Nephron (organoid): ENCODE data around the gene CCDC121.
A peak's percentile ranks its signal among the peaks of the same experiment; 100 is the strongest.

Source experiments
- H3K27ac Mint-ChIP-seq, 3 experiments: 2 replicates each; pipeline ENCODE4 v1.8.0; 2020; ENCODE audit warnings: mixed read lengths in 3 of 3, mild to moderate bottlenecking in 2 of 3, moderate library complexity in 1 of 3
- H3K27me3 Mint-ChIP-seq: 2 replicates; pipeline ENCODE4 v1.8.0; 2021; ENCODE audit warnings: low read depth, mild to moderate bottlenecking, moderate library complexity, mixed read lengths
- H3K36me3 Mint-ChIP-seq: 2 replicates; pipeline ENCODE4 v1.8.0; 2020; ENCODE audit warnings: low read depth, mixed read lengths
- H3K4me1 Mint-ChIP-seq: 2 replicates; pipeline ENCODE4 v1.8.0; 2020; ENCODE audit warnings: mixed read lengths
- H3K4me3 Mint-ChIP-seq, 3 experiments: 2 replicates each; pipeline ENCODE4 v1.8.0; 2020; ENCODE audit warnings: mild to moderate bottlenecking in 3 of 3, mixed read lengths in 3 of 3, moderate library complexity in 2 of 3
- H3K9me3 Mint-ChIP-seq: 2 replicates; pipeline ENCODE4 v1.8.0; 2020; ENCODE audit warnings: mixed read lengths
- CTCF ChIP-seq, 3 experiments: fragments of 200-600 bp; sonication (generic); IDR thresholded peaks; one replicate each; pipeline ENCODE4 v1.5.0; 2021; ENCODE audit warnings: antibody characterized with exemption in 3 of 3; ENCODE audit not compliant: unreplicated experiment in 3 of 3

Gene CCDC121

DNA sequence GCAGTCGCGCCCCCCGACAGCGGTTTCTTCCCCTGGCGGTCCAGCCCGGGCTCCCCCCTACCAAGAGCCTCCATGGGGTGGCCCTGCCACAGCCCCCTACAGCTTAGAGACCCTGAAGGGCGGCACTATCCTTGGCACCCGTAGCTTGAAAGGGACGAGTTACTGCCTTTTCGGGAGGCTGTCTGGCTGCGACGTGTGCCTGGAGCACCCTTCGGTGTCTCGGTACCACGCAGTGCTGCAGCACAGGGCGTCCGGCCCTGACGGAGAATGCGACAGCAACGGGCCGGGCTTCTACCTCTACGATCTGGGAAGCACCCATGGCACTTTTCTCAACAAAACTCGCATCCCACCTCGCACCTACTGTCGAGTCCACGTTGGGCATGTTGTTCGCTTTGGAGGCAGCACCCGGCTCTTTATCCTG, 35.4 kb upstream of the CCDC121 start:
- H3K9me3 Mint-ChIP-seq, result no peaks in the 10 kb centered on the region
- no peaks in the 10 kb centered on the region for H3K27me3 Mint-ChIP-seq
- no peak for TF ChIP-seq CTCF (IDR thresholded peaks at IDR 0.05; ENCODE audit: unreplicated experiment in 3 of 3)
- H3K27ac Mint-ChIP-seq, result peak overlapping the region; percentile 99 to 100 (median 100)
- peaks cover 51% of the 10 kb centered on the region for H3K36me3 Mint-ChIP-seq
- H3K4me1 Mint-ChIP-seq, result peaks cover 29% of the 10 kb centered on the region
- peak overlapping the region; percentile 98 to 100 (median 99) for H3K4me3 Mint-ChIP-seq

DNA sequence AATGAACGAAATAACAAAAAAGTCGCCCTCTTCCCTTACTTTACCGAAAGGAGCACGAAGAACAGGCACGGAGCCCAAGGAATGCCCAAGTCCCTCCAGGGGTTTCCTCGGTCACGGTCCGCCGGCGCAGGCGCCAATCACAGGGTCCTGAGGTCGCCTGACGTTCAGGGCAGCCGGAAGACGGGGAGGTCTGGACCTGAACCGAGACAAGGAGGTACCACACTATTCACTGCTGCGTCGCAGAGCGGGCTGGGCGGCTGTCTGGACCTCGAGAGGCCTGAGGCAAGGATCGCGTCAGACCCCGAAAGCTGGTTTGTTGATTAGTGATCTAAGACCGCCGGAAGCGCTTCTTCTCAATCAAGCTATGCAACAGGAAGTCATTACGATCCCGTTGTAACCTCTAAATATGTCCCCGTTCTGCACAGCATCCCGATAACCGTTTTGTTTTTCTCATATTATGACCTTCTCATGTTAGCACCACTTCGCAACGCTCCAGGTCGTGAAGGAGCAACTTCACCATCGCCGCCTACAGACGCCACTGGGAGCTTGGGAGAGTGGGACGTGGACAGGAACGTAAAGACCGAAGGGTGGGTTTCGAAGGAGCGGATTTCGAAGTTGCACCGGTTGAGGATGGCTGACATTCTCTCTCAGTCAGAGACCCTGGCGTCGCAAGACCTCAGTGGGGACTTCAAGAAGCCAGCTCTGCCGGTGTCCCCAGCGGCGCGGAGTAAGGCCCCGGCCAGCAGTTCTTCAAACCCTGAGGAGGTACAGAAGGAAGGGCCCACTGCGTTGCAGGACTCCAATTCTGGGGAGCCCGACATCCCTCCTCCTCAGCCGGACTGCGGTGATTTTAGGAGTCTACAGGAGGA, 34.7 kb upstream of the CCDC121 start, which contains the start of the genes SLC4A1AP and SUPT7L:
Gene SLC4A1AP (plus strand): TSS at position 605 of the 869 bp plus-strand sequence. CDS start 26 bp downstream, at position 631.
Gene SUPT7L (minus strand): TSS at position 330 of the 869 bp plus-strand sequence. CDS start 1,422 bp downstream, outside the sequence.
- Mint-ChIP-seq H3K4me3 (peak within 1 kb of the TSS; percentile 98 to 100 (median 99)), H3K9me3 (no peaks in the 10 kb centered on the region), H3K27ac (peak within 1 kb of the TSS; percentile 99 to 100 (median 100)), H3K27me3 (no peaks in the 10 kb centered on the region), H3K4me1 (peaks cover 29% of the 10 kb centered on the region), H3K36me3 (peaks cover 47% of the 10 kb centered on the region)
- TF ChIP-seq CTCF (IDR thresholded peaks at IDR 0.05; ENCODE audit: unreplicated experiment in 3 of 3), result no peak

DNA sequence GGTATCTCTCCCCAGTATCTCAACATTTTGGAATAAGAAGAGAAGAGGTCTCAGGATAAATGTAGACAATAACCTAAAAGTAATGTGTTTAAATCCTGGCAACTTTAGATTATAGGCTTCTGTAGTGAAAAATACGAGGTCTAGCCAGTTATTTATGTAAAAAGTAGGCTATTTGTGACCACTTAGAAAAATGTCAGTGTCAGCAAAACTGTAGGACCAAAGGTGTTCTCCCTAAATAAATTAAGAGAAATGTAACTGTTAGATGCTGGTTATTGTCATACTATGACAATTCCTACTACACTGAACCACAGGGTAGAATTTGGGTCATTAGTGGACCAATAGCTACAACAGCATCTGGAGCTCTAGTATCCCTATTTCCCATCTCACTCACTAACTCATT, 32.6 kb upstream of the CCDC121 start:
- peaks cover 29% of the 10 kb centered on the region for H3K4me1 Mint-ChIP-seq
- peak overlapping the region; percentile 98 to 100 (median 99) for H3K4me3 Mint-ChIP-seq
- H3K36me3 Mint-ChIP-seq, result peaks cover 52% of the 10 kb centered on the region
- H3K27me3 Mint-ChIP-seq, result no peaks in the 10 kb centered on the region
- no peak overlapping the region for H3K27ac Mint-ChIP-seq
- H3K9me3 Mint-ChIP-seq, result no peaks in the 10 kb centered on the region
- TF ChIP-seq CTCF (IDR thresholded peaks at IDR 0.05; ENCODE audit: unreplicated experiment in 3 of 3), result no peak

DNA sequence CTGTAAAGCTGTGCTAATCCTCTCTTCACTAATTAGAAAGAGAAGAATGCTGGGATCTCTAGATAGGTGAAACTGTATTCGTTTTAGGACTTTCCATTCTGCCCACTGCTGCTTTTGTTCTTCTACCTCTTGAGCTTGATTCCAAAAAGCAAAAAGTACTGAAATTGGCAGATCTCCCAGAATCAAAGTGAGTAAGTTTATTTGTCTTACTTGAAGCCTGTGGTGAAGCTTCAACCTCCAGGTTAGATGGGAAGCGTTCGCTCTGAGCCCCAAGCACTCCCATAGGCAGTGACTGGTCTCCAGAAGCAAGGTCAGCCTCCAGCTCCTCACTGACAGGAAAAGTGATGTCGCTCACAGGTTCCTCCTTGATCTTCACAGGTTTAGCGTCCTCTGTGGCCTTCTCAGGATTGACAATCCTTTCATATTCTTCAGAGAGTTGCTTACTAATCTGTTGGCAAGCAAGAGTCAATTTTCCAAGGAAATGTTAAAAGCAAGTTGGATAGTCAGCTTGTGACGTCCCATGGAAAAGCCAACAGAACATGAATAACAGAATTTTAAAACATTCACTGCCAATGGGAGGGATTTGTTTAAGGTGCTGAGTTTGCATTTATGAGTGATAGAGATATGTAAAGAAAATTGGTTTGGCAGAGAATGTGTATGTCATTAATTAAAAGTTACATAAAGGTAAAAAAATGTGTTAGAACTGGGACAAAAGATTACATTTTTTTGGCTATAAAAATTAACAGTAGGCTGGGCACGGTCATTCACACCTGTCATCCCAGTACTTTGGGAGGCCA, 26.5 kb upstream of the CCDC121 start:
- no peak for TF ChIP-seq CTCF (IDR thresholded peaks at IDR 0.05; ENCODE audit: unreplicated experiment in 3 of 3)
- peaks cover 6% of the 10 kb centered on the region for H3K4me1 Mint-ChIP-seq
- H3K4me3 Mint-ChIP-seq, result no peak overlapping the region
- H3K27ac Mint-ChIP-seq, result no peak overlapping the region
- H3K27me3 Mint-ChIP-seq, result no peaks in the 10 kb centered on the region
- no peaks in the 10 kb centered on the region for H3K9me3 Mint-ChIP-seq
- peaks cover 66% of the 10 kb centered on the region for H3K36me3 Mint-ChIP-seq

GRCh38 chr2:27653397-27653796, 24.6 kb upstream of the CCDC121 start:
- Mint-ChIP-seq H3K27ac (no peak overlapping the region), H3K27me3 (no peaks in the 10 kb centered on the region), H3K9me3 (no peaks in the 10 kb centered on the region), H3K4me3 (no peak overlapping the region), H3K4me1 (no peaks in the 10 kb centered on the region), H3K36me3 (peaks cover 69% of the 10 kb centered on the region)
- TF ChIP-seq CTCF (IDR thresholded peaks at IDR 0.05; ENCODE audit: unreplicated experiment in 3 of 3), result no peak
